Keratinocyte (primary cell): Measurements from ENCODE around the gene NAT9. TPM values are rescaled to one million over a fixed set of nuclear protein-coding genes. Genes with fewer than 3 reads are reported as not detected.

Source experiments
- DNase-seq: peaks from one replicate; pipeline ENCODE4 v3.0.0-alpha.2; 2011; ENCODE audit warnings: low read depth, missing footprints, low spot score
- FAIRE-seq: peaks from 2 replicates; lab custom pipeline; 2011; peaks lifted over from hg19 to GRCh38; lab: Jason Lieb, UNC
- H2AFZ ChIP-seq: 2 replicates; pipeline ENCODE4 v1.6.0; 2012; ENCODE audit warnings: low read length, control low read depth, inconsistent platforms; ENCODE audit not compliant: control insufficient read depth
- H3K27ac ChIP-seq: 2 replicates; pipeline ENCODE4 v1.5.1; 2011; ENCODE audit warnings: low read length; ENCODE audit not compliant: control insufficient read depth, insufficient read depth
- H3K27me3 ChIP-seq: 3 replicates; pipeline ENCODE4 v1.6.0; 2011; ENCODE audit warnings: low read length; ENCODE audit not compliant: control insufficient read depth, insufficient read depth; ENCODE audit errors: extremely low read depth
- H3K36me3 ChIP-seq, 2 experiments: 2 replicates in 1 of 2; 3 replicates in 1 of 2; pipeline ENCODE4 v1.5.1; 2011; ENCODE audit warnings: low read length in 2 of 2, mild to moderate bottlenecking in 1 of 2; ENCODE audit not compliant: control insufficient read depth in 2 of 2, insufficient read depth in 2 of 2; ENCODE audit errors: extremely low read depth in 1 of 2
- H3K4me1 ChIP-seq: 3 replicates; pipeline ENCODE4 v1.5.1; 2011; ENCODE audit warnings: low read length; ENCODE audit not compliant: control insufficient read depth, insufficient read depth; ENCODE audit errors: extremely low read depth
- H3K4me2 ChIP-seq: 3 replicates; pipeline ENCODE4 v1.6.0; 2011; ENCODE audit warnings: low read depth, low read length; ENCODE audit not compliant: control insufficient read depth, insufficient read depth; ENCODE audit errors: extremely low read depth
- H3K4me3 ChIP-seq, 3 experiments: fragments of 200-600 bp in 1 of 3; sonication (generic) in 1 of 3; 2 replicates in 2 of 3; 3 replicates in 1 of 3; pipeline ENCODE4 v1.5.1; 2011 to 2016; ENCODE audit warnings: low read length in 3 of 3, mild to moderate bottlenecking in 3 of 3, control low read depth in 2 of 3, inconsistent platforms in 1 of 3, low read depth in 1 of 3, mixed read lengths in 1 of 3, mixed run types in 1 of 3, moderate library complexity in 1 of 3; ENCODE audit not compliant: control insufficient read depth in 2 of 3, insufficient read depth in 2 of 3; ENCODE audit errors: extremely low read depth in 1 of 3
- H3K79me2 ChIP-seq: 2 replicates; pipeline ENCODE4 v1.6.0; 2012; ENCODE audit warnings: low read length; ENCODE audit not compliant: control insufficient read depth, insufficient read depth
- H3K9ac ChIP-seq: 3 replicates; pipeline ENCODE4 v1.6.0; 2011; ENCODE audit warnings: low read length; ENCODE audit not compliant: control insufficient read depth, insufficient read depth; ENCODE audit errors: extremely low read depth
- H3K9me1 ChIP-seq: 3 replicates; pipeline ENCODE4 v1.6.0; 2011; ENCODE audit warnings: low read length; ENCODE audit not compliant: control insufficient read depth, insufficient read depth; ENCODE audit errors: extremely low read depth
- H3K9me3 ChIP-seq: 2 replicates; pipeline ENCODE4 v1.5.1; 2012; ENCODE audit warnings: low read depth, low read length; ENCODE audit not compliant: control insufficient read depth
- H4K20me1 ChIP-seq: 3 replicates; pipeline ENCODE4 v1.6.0; 2011; ENCODE audit warnings: low read length; ENCODE audit not compliant: control insufficient read depth, insufficient read depth; ENCODE audit errors: extremely low read depth
- EZH2 ChIP-seq: IDR thresholded peaks from one replicate; pipeline ENCODE4 v1.6.1; 2012; ENCODE audit warnings: inconsistent platforms, mild to moderate bottlenecking, low read length, moderate library complexity
- dilution Hi-C: fragments of 300-500 bp; cut with MboI; formaldehyde crosslinking; loops from one replicate; pipeline ENCODE4 v1.7.0; 2020; ENCODE audit warnings: low sequenced_read_pairs; ENCODE audit not compliant: extremely low pct_ligation_motif_present
- polyA plus RNA-seq, 5 experiments: library from polyadenylated mRNA; depleted of rRNA in 3 of 5; stranded (reverse) in 3 of 5; stranded (forward) in 1 of 5; unstranded in 1 of 5; fragments of >200 nt; gene quantifications; 1 replicate in 1 of 5; 2 replicates in 3 of 5; 3 replicates in 1 of 5; pipeline versions ENCODE4 v1.2.1 to v1.2.3, GENCODE V29; 2011 to 2012; ENCODE audit warnings: missing spikeins in 2 of 5, low read depth in 1 of 5, low replicate concordance in 1 of 5
- TF ChIP-seq, protein P1 (sequence below), 3 experiments: IDR thresholded peaks in 1 of 3; conservative IDR thresholded peaks in 1 of 3; optimal IDR thresholded peaks in 1 of 3; 2 replicates in 2 of 3; 3 replicates in 1 of 3; pipeline versions ENCODE3 to v1.5.1; 2011; ENCODE audit warnings: low read length in 3 of 3, mild to moderate bottlenecking in 3 of 3, moderate library complexity in 2 of 3, control low read depth in 1 of 3, inconsistent platforms in 1 of 3; ENCODE audit not compliant: insufficient read depth in 2 of 3; ENCODE audit errors: extremely low read depth in 1 of 3

Gene NAT9
- polyA plus RNA-seq, 1 donor (not counting 4 experiments of a cell fraction or from before 2014, with no cell fraction given) = 34.6 TPM

DNA sequence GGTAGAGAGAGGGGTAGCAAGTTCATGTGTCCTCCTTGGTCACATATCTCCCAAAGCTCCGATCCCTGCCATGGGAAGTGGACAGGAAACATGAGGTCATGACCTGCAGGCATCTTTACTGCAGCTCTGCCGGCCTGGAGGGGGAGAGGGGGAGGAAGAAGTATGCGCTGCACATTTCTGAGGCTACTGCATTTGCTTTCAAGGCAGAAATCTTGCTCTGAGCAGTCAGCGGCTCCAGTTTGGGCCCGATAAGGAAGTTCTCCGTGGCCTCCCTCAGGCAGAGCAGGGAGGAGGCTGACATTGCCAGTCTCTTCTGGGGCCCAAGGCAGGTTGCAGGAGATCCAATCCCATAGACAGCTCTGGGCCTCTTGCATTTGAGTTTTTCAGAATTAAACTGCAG, 29.2 kb downstream of the NAT9 start:
- DNase-seq (no peak), FAIRE-seq (no peak)
- dilution Hi-C loops = no loop called here
- H3K36me3 ChIP-seq = no peaks in the 10 kb centered on the region
- H4K20me1 ChIP-seq = peaks cover 1% of the 10 kb centered on the region
- H3K27ac ChIP-seq = no peak overlapping the region
- TF ChIP-seq, protein P1, sequence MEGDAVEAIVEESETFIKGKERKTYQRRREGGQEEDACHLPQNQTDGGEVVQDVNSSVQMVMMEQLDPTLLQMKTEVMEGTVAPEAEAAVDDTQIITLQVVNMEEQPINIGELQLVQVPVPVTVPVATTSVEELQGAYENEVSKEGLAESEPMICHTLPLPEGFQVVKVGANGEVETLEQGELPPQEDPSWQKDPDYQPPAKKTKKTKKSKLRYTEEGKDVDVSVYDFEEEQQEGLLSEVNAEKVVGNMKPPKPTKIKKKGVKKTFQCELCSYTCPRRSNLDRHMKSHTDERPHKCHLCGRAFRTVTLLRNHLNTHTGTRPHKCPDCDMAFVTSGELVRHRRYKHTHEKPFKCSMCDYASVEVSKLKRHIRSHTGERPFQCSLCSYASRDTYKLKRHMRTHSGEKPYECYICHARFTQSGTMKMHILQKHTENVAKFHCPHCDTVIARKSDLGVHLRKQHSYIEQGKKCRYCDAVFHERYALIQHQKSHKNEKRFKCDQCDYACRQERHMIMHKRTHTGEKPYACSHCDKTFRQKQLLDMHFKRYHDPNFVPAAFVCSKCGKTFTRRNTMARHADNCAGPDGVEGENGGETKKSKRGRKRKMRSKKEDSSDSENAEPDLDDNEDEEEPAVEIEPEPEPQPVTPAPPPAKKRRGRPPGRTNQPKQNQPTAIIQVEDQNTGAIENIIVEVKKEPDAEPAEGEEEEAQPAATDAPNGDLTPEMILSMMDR (optimal IDR thresholded peaks at IDR 0.05 in 1 of 3, IDR thresholded peaks at IDR 0.05 in 1 of 3, conservative IDR thresholded peaks at IDR 0.05 in 1 of 3; ENCODE audit: extremely low read depth in 1 of 3, insufficient read depth in 2 of 3, low read length in 3 of 3) = no peak
- no peak for TF ChIP-seq EZH2
- no peak overlapping the region for H3K4me2 ChIP-seq
- H2AFZ ChIP-seq = no peak overlapping the region
- peaks cover 5% of the 10 kb centered on the region for H3K9me1 ChIP-seq
- H3K27me3 ChIP-seq = peaks cover 1% of the 10 kb centered on the region
- no peak overlapping the region for H3K9ac ChIP-seq
- no peak overlapping the region for H3K4me3 ChIP-seq
- H3K79me2 ChIP-seq = peaks cover 33% of the 10 kb centered on the region
- peaks cover 20% of the 10 kb centered on the region for H3K4me1 ChIP-seq
- no peaks in the 10 kb centered on the region for H3K9me3 ChIP-seq

DNA sequence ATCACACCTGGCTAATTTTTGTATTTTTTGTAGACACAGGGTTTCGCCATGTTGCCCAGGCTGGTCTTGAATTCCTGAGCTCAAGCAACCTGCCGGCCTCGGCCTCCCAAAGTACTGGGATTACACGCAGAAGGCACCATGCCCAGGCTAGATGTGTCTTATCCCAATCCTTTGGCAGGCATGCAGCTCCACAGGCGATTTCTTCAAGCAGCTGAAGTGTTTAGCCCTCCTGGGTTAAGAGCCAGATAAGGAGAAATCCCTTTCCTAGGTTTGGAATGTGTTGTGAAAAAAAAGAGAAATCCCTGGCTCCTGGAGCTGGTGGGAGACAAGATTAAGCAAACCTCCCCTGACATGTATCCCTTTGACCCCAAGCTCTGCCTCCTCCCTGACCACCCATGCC, 29.8 kb downstream of the NAT9 start:
- H3K4me2 ChIP-seq = no peak overlapping the region
- dilution Hi-C loops = no loop called here
- H2AFZ ChIP-seq = no peak overlapping the region
- peaks cover 7% of the 10 kb centered on the region for H3K27me3 ChIP-seq
- no peak overlapping the region for H3K4me3 ChIP-seq
- peaks cover 2% of the 10 kb centered on the region for H4K20me1 ChIP-seq
- no peaks in the 10 kb centered on the region for H3K36me3 ChIP-seq
- DNase-seq (no peak), FAIRE-seq (no peak)
- peaks cover 20% of the 10 kb centered on the region for H3K4me1 ChIP-seq
- TF ChIP-seq, protein P1 (optimal IDR thresholded peaks at IDR 0.05 in 1 of 3, IDR thresholded peaks at IDR 0.05 in 1 of 3, conservative IDR thresholded peaks at IDR 0.05 in 1 of 3; ENCODE audit: extremely low read depth in 1 of 3, insufficient read depth in 2 of 3, low read length in 3 of 3) = no peak
- H3K9me3 ChIP-seq = no peaks in the 10 kb centered on the region
- no peak overlapping the region for H3K9ac ChIP-seq
- H3K27ac ChIP-seq = no peak overlapping the region
- H3K9me1 ChIP-seq = peaks cover 5% of the 10 kb centered on the region
- H3K79me2 ChIP-seq = peaks cover 27% of the 10 kb centered on the region
